GM12892 (cell line): Measurements from ENCODE around the gene SDHAF2.

Experiments used
- DNase-seq: peaks from one replicate; pipeline ENCODE4 v3.0.0; 2011; ENCODE audit not compliant: insufficient read length
- FAIRE-seq: peaks from 2 replicates; lab custom pipeline; 2011; peaks lifted over from hg19 to GRCh38; lab: Jason Lieb, UNC
- POLR2A ChIP-seq: IDR thresholded peaks from 2 replicates; pipeline ENCODE4 v1.6.1; 2011; ENCODE audit warnings: low read depth, low read length, control low read depth
- POLR2AphosphoS5 ChIP-seq: IDR thresholded peaks from 2 replicates; pipeline ENCODE4 v1.6.1; 2011; ENCODE audit warnings: low read depth, low read length, control low read depth
- TAF1 ChIP-seq: IDR thresholded peaks from 2 replicates; pipeline ENCODE4 v1.6.1; 2011; ENCODE audit warnings: low read depth, mild to moderate bottlenecking, control low read depth, low read length, borderline replicate concordance

SDHAF2 gene

DNA sequence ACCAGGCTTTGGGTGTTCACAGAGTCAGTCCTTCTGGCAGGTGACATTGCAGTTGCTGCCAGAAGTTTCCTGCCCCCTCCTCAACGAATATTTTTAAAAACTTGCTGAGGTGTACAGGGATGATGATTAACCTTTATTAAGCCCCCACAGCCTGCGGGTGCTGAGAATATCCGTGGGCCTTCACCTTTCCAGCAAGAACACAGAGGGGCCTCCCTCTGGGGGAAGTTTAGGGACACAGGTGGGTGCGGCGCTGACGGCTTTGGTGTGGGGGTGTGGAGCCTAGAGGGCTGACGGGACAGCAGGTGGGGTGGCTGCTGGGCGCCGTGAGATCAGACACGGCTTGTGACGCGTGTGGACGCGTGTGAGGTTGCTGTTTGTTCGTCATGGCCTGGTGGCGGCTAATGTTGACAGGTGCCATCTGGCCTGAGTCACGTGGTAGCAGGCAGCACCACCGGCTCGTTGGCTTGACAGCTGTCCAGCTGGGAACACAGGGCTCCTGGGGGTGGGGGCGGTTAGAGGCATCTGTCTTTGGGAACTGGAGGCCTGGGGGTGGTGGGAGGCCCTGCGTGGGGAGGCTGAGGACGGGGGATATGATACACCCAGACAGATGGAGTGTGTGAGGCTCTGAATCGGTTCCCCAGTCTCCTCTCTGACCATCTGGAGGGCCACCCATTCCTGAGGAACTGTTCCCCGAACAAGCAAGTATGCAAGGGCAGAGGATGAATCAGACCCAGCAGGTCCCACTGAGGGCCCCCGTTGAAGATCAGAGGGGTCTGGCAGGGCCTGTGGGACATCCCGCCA, 66.1 kb downstream of the SDHAF2 start:
- TF ChIP-seq POLR2AphosphoS5 (no peak), POLR2A (no peak), TAF1 (no peak)
- no peak for FAIRE-seq
- no peak for DNase-seq
